NCI-H1694 treated with DMSO at 0.1 percent for 48 hours (cell line): ENCODE data around the gene NRXN3.

ENCODE experiments used
- DNase-seq: peaks from one replicate; lab custom pipeline; 2025; lab: John Stamatoyannopoulos, UW

NRXN3 gene

GRCh38 chr14:79701371-79701770 lies 1531.2 kb downstream of the NRXN3 start:
- peak; percentile 27 for DNase-seq

GRCh38 chr14:79702197-79702596 lies 1532.0 kb downstream of the NRXN3 start:
- DNase-seq: no peak

GRCh38 chr14:79703209-79703608 lies 1533.0 kb downstream of the NRXN3 start:
- DNase-seq: no peak

GRCh38 chr14:79704041-79704807 lies 1534.1 kb downstream of the NRXN3 start:
- DNase-seq: no peak

- no peak for DNase-seq
These were observed 1535.1 kb downstream of the NRXN3 start for GRCh38 chr14:79705126-79705894.

GRCh38 chr14:79706382-79706781 lies 1536.2 kb downstream of the NRXN3 start:
- DNase-seq: no peak

- DNase-seq: no peak
These were observed 1538.5 kb downstream of the NRXN3 start for GRCh38 chr14:79708426-79709388.

GRCh38 chr14:79709573-79709972 lies 1539.4 kb downstream of the NRXN3 start:
- DNase-seq: no peak

GRCh38 chr14:79712302-79712950 lies 1542.3 kb downstream of the NRXN3 start:
- DNase-seq: no peak

- no peak for DNase-seq
These were observed 1551.4 kb downstream of the NRXN3 start for GRCh38 chr14:79721399-79722084.

GRCh38 chr14:79724934-79725717 lies 1555.0 kb downstream of the NRXN3 start:
- no peak for DNase-seq

GRCh38 chr14:79727900-79728299 lies 1557.7 kb downstream of the NRXN3 start:
- no peak for DNase-seq

GRCh38 chr14:79728331-79728730 lies 1558.2 kb downstream of the NRXN3 start:
- DNase-seq: no peak

GRCh38 chr14:79729731-79730130 lies 1559.6 kb downstream of the NRXN3 start:
- DNase-seq: no peak

GRCh38 chr14:79730196-79730595 lies 1560.0 kb downstream of the NRXN3 start:
- DNase-seq: no peak

GRCh38 chr14:79730953-79731352 lies 1560.8 kb downstream of the NRXN3 start:
- no peak for DNase-seq

- no peak for DNase-seq
These were observed 1562.9 kb downstream of the NRXN3 start for GRCh38 chr14:79732911-79733655.

GRCh38 chr14:79734151-79734550 lies 1564.0 kb downstream of the NRXN3 start:
- peak; percentile 99 for DNase-seq

GRCh38 chr14:79734656-79735055 lies 1564.5 kb downstream of the NRXN3 start:
- peak; percentile 66 for DNase-seq

GRCh38 chr14:79735121-79735520 lies 1564.9 kb downstream of the NRXN3 start:
- no peak for DNase-seq
